Urinary bladder (tissue), 4 donors: Measurements from ENCODE around the gene FCRL5. TPM values are rescaled to one million over a fixed set of nuclear protein-coding genes. Genes with fewer than 3 reads are reported as not detected.

ENCODE experiments used
- DNase-seq: peaks from one replicate; pipeline ENCODE4 v3.0.0-alpha.2; 2015; ENCODE audit errors: extremely low spot score
- H3K27ac ChIP-seq: one replicate; pipeline ENCODE4 v1.5.1; 2013; ENCODE audit warnings: low read depth, mild to moderate bottlenecking, moderate library complexity
- H3K36me3 ChIP-seq: one replicate; pipeline ENCODE4 v1.6.1; 2013; ENCODE audit warnings: mild to moderate bottlenecking, moderate library complexity; ENCODE audit not compliant: insufficient read depth
- H3K4me1 ChIP-seq: one replicate; pipeline ENCODE4 v1.6.1; 2013; ENCODE audit warnings: mild to moderate bottlenecking, moderate library complexity; ENCODE audit not compliant: insufficient read depth
- H3K4me3 ChIP-seq: one replicate; pipeline ENCODE4 v1.5.1; 2013; ENCODE audit warnings: low read depth, low read length
- WGBS: extraction: QIAGEN DNeasy Blood & Tissue Kit; methylation state at CpG from one replicate; pipeline ENCODE4 v1.1.7; 2013; 5-methylcytosine and 5-hydroxymethylcytosine counted together
- polyA plus RNA-seq: library from polyadenylated mRNA; stranded (reverse); fragments of 200-250 nt; gene quantifications from one replicate; pipeline ENCODE4 v1.2.3, GENCODE V29; 2013
- total RNA-seq: library from RNA; depleted of rRNA; stranded (reverse); fragments of >200 nt; gene quantifications from one replicate; pipeline ENCODE4 v1.2.3, GENCODE V29; 2014
- donor health status: healthy with polysubstance abuse.
- donor health status: healthy.

FCRL5 gene
- total and polyA plus RNA-seq, 2 donors, result 0.11 to 0.14 TPM

DNA sequence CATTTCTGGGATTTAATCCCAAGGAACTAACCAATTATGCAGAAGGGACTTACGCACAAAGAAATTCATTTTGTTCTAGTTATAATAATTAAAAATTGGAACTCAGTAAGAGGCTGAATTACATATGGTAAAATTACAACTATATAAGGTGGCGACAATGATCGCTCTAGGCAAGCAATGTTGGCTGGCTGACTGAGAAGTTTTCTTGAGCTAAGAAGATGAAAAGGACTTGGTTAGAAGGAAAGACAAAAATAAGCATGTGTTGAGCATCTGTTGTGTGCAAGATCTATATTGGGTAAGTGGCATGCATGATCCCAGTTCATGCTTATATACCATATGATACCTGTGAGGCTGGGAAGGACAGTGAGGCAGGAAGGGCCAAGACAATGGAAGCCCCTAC is 80.8 kb downstream of the FCRL5 start:
- DNase-seq, result no peak
- WGBS, result 96% methylated on average over 3 of the region's 3 CpGs
- H3K36me3 ChIP-seq, result no peaks in the 10 kb centered on the region

DNA sequence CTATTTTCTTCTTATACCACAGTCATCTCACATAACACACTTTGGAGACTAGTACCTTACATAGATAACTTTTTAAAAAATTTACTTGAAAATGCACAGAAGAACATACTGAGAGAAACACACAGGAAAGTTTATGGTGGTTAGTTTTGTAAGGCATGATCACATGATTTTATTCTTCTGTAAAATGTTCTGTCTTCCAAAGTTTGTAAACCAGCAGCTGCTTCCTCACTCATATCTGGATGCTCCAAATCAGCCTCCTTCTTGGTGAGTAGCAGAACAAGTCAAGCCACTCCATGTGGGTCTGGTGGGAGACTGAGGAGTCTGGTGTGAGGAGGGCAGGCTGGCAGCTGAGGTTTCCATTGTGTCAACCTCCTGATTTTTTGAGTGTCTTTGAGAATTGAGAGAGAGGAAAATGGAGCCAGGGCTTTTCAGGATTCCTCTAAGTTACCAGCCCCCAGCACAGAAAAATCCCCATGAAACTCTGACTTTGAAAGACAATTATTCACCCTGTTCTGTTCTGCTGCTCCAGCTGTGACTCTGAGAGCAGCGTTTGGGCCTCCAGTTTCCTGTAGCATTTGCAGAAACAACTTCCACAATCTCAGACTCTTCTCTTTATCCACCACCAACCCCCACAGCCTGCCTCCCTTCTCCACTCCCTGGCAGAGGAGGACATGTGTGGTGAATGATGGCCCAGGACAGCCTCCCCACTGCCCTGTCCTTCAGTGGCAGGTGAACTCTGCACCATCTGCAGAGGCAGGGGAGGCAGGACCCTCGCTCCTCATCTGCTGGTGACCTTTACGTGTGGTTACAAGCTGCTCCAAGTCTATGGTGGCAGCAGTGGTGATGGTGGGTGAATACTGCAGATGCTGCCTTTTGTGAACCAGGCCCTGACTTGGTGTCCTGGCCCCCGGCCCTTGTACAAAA is 82.3 kb downstream of the FCRL5 start:
- 77% methylated on average over 4 of the region's 4 CpGs for WGBS
- no peak for DNase-seq
- no peaks in the 10 kb centered on the region for H3K4me1 ChIP-seq

More for the DNA sequence above, 80.8 kb downstream of the FCRL5 start:
- no peaks in the 10 kb centered on the region for H3K4me1 ChIP-seq
- H3K4me3 ChIP-seq, result no peak overlapping the region
- H3K27ac ChIP-seq, result no peak overlapping the region

DNA sequence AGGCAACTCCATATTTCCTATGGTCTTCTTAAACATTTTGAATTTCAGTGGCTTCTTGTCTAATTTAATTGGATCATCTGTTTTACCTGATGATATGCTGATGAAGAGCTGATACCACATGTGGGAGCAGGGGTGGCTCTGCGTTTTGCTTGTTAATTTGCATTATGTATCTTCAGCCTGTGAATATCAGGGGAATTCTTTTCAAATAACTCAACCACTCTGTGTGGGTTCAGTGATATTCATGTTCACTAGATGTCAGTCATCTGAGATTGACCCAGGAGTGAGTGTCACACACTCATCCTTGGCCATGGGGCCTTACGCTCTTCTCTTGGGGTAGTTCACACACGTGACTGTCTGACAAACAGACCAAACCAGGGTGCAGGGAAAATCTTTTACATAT is 83.0 kb downstream of the FCRL5 start:
- DNase-seq, result no peak
- WGBS, result 85% methylated on average over 3 of the region's 3 CpGs
- no peak overlapping the region for H3K4me3 ChIP-seq

More for the DNA sequence above, 82.3 kb downstream of the FCRL5 start:
- H3K36me3 ChIP-seq, result no peaks in the 10 kb centered on the region
- no peak overlapping the region for H3K27ac ChIP-seq
- no peak overlapping the region for H3K4me3 ChIP-seq

DNA sequence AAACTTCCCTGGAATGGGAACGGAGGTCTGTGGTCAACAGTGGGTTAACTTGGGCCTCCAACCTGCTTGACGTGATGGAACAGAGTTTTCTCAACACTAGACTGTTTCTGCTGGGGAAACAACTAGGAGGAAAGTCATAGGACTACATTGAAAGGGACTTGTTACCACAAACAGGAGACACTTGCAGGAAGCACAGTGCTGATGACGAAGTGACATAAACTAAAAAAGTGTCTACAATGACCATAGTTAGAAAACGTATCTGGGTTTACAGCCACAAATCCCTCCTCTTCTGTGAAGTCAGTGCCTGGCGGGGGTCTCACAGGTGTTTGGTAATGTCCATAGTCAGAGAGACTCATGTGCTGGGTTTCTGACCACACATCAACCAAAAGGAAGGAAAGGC is 86.3 kb downstream of the FCRL5 start:
- Histone ChIP-seq H3K4me3 (no peak overlapping the region), H3K4me1 (no peaks in the 10 kb centered on the region), H3K36me3 (no peaks in the 10 kb centered on the region), H3K27ac (no peak overlapping the region)
- WGBS, result 76% methylated on average over 5 of the region's 5 CpGs
- no peak for DNase-seq

More for the DNA sequence above, 83.0 kb downstream of the FCRL5 start:
- Histone ChIP-seq H3K36me3 (no peaks in the 10 kb centered on the region), H3K27ac (no peak overlapping the region), H3K4me1 (no peaks in the 10 kb centered on the region)

Other genes with a start within 250 kb of the FCRL5 start
- not detected for gene FCRL4, start 45.6 kb upstream of the FCRL5 start, total RNA-seq
- not detected for gene FCRL4, start 45.6 kb upstream of the FCRL5 start, polyA plus RNA-seq
- gene FCRL3, start 148.3 kb upstream of the FCRL5 start, total RNA-seq, result 0.05 TPM
- gene FCRL3, start 148.3 kb upstream of the FCRL5 start, polyA plus RNA-seq, result 0.04 TPM
- gene FCRL2, start 224.6 kb upstream of the FCRL5 start, total RNA-seq, result 0.26 TPM
- gene FCRL2, start 224.6 kb upstream of the FCRL5 start, polyA plus RNA-seq, result 0.03 TPM